Activated CD4-positive, alpha-beta T cell treated with anti-CD3 and anti-CD28 coated beads for 24 hours (primary cell): ENCODE results near the gene FAR1.

ENCODE experiments used
- DNase-seq, 2 donors: peaks; one replicate each; pipeline ENCODE4 v3.0.0-alpha.2; 2020; ENCODE audit warnings: low read depth in 2 of 2

Gene FAR1

DNA sequence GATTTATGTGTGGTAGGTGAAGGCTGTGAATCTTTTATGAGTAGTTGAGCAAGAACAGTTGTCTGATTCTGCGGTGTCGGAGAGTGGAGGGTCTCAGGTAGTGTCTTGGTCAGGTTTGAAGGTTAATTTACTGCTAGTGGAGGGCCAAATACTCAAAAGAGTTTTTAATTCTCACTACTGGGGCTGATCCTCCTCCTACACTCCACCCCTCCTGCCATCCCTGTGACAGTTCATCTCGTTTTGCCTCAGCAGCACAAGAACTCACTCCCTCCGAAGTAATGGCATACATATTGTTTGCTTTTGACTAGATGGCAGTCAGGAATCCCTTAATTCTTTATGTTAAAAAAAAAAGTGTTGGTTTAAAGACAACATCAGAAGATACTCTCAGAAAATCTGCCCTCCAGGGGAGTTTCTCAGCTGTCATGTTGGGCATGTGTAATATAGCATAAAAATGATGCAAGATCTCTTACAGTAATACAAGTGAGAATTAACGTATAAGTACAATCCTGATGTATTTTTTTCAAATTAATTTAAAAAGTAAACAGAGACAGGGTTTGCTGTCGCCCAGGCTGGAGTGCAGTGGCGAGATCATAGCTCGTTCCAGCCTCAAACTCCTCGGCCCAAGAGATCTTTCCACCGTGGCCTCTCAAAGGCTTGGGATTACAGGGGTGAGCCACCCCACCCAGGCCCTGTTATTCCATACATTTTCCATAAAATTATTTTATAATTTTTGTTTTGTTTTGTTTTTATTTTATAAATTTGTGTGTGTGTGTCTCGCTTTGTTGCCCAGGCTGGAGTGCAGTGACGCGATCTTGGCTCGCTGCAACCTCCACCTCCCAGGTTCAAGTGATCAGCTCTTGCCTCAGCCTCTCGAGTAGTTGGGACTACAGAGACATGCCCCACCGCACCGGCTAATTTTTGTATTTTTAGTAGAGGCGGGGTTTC lies 1.3 kb downstream of the FAR1 start:
- DNase-seq, result no peak

DNA sequence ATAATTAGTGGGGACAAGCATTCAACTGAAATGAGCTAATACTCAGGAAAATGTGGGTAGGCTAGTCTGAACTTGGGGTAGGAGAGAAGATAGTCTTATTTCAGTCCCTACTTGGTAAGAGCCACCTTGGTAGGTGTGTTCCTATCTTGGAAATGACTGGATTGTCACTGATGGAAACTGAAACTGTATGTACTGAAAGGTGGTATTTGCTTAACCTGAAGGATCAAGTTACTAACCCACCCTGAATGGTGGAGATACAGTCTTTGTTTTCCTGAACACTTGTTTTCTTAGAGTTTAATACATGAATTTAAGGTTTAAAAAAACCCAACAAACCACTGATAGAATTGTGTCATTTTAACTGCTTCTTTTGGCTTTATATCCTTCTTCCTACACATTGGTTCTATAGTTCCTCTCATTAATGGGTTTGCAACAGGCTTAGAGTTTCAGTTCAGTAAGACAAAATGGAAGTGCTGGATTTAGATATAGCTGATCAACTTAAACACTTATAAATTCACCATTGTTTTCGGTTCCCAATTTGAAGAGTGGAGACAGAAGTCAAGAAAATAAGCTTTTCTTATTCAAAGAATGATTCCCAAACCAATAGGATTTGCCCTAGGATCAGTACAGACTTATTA lies 4.2 kb downstream of the FAR1 start:
- DNase-seq, result no peak

DNA sequence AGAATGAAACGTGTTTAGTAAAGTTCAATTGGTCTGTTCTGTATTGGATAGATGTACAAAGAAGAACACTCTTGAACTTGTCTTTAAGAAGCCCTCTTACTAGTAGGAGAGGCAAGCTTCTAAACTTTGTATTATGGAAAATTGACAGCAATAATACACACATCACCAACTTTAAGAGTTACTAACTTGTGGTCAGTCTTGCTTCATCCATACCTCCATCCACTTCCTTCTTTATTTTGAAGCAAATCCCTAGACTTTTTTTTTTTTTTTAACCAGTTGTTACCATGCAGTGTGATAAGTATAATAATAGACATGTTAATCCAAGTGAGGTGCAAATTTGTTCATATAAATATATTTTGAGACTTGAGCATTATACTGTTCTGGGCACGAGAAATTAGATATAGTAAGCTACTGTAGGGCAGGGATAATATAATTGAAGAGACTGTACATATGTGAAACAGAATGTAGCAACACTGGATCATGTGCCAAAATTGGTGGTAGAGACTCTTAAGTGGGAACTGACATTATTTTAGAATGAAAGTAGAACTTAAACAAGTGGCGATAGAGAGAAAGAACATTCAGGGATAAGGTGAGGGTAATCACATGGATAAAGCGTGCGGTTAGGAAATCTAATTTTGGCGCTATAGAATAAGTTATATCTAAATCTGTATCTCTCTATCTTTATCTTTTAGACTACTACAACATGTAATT lies 6.5 kb downstream of the FAR1 start:
- no peak for DNase-seq

DNA sequence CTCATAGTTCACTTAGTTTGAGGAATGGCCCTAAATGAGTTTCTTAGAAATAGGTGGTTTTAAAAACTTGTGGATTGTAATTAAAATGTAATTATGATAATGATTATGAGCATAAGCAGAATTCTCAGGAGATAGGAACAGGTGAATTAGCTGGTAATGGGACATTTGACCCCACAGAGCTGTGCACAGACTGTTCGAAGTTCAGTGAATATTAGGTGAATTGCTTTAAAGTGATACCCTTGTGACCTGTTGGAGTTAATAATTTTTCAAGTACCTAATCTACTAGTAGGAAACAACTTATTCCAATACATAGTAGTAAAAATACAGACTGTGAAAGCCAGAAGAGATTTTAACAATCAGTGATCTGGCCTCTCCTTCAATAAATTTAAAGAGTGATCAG lies 8.1 kb downstream of the FAR1 start:
- DNase-seq, result no peak

DNA sequence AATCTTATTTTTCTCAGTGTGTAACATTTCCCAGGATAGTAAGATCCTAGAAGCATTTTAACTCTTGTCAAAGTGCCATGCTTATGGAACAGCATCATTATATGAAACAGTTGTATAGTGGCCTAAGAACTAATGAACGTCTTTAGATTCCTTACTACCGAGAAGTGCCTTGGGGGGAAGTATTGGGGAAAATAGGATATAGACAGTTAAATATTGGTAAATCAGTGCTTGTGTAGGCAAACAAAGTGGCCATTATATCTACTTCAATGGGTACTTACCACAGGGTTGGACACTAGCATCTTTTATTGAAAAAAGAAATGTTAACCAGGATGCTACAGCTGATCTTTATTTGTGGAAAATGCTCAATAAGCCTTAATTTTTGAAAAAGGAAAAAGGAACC lies 11.3 kb downstream of the FAR1 start:
- DNase-seq, result no peak

DNA sequence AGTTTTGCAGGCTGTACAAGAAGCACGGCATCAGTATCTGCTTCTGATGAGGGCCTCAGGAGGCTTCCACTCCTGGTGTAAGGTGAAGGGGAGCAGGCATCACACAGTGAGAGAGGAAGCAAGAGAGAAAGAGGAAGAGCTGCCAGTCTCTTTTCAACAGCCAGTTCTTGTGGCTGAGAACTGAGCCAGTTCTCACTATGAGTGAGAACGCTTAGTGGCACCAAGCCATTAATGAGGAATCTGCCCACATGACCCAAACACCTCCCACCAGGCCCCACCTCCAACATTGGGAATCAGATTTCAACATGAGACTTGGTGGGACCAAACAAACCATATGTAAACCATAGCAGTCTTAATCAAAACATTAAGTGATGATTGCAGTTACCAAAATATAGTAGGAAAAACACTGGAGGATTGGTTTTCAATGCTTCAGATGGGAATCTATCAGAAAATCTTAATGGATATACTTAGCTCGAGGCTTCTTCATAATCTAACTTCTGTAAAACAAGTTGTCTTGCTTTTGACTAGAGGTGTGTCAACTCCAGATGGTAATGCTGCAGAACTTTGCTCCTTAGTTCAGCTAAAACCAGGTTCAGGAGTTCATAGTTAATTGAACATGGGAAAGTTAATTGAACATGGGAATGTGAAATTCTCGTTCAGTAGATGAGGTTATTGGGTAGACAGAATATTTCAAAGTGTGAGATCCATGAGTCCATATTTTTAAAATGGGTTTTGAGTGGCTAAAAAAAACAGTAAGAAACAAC lies 12.2 kb downstream of the FAR1 start:
- no peak for DNase-seq

DNA sequence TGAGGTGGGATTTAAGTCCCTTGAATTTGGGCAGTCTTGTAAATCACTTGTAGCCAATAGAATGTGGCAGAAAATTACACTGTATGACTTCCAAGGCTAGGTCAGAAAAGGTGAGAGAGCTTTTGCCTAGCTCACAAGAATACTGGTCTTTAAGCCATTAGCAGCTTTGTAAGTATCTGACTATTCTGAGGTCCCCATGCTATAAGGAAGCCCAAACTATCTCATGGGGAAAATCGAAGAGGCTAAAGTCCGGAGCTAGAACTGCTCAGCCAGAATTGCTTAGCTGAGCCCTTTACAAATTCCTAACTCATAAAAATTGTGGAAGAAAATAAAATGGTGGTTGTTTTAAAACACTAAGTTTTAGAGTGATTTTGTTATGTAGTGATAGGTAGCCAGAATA lies 13.0 kb downstream of the FAR1 start:
- no peak for DNase-seq

DNA sequence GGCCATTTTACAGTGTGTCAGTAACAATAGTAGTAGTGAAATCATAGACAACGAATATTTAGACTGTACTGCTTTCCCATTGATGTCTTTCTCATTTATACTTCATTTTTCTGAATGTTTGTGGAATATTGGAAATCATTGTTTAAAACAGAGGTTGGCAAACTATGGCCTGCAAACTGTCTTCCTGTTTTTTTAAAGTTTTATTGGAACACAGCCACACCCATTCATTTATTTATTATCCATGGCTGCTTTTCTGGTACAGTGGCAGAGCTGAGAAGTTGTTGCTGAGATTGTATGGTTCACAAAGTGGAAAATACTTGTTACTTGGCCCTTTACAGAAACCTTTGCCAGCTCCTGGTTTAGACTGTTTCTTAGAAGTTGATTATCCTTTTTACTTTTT lies 13.7 kb downstream of the FAR1 start:
- DNase-seq, result no peak

- no peak for DNase-seq
Observed at GRCh38 chr11:13685461-13686108, 17.1 kb downstream of the FAR1 start.

- DNase-seq, result no peak
Observed at GRCh38 chr11:13686776-13687175, 18.3 kb downstream of the FAR1 start.

GRCh38 chr11:13687271-13687670 lies 18.8 kb downstream of the FAR1 start:
- DNase-seq, result no peak

GRCh38 chr11:13691286-13691899 lies 22.9 kb downstream of the FAR1 start:
- no peak for DNase-seq

- DNase-seq, result no peak
Observed at GRCh38 chr11:13692172-13692571, 23.7 kb downstream of the FAR1 start.

DNA sequence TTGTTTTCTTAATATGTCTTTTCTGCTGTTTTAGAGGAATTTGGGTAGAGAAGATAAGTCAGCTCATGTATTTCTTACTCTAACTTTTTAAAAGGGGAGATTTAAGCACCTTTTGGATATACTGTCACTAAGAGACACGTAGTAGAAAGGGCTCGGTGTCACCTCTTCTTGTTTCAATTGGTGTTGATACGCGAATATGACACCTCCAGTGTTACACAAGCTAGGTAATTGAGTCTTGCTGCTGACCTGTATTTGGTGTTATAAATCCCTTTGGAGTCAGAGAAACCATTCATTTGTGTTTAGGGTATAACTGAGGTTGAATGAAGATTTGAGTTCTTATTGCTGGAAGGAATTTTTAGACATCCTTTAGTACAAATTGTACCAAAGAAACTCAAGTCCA lies 25.6 kb downstream of the FAR1 start:
- DNase-seq, result no peak

DNA sequence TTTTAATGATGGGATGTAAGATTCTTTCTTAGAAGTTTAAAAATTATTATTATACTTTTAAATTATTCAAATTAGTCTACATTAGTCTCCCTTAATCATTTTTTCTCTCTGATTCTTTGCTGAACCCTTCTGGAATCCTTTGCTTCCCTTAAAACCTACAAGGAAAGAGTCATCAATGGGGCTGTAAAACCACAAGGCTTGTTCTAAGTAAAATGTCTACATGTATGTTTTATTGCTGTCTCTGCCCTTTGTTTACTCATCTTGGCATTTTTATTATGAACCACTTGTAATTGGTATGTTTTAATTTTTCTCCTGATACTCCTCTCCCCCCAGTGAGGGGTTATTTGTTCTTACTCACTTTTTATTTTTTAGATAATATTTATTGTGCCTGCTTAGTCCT lies 27.4 kb downstream of the FAR1 start:
- DNase-seq, result no peak

DNA sequence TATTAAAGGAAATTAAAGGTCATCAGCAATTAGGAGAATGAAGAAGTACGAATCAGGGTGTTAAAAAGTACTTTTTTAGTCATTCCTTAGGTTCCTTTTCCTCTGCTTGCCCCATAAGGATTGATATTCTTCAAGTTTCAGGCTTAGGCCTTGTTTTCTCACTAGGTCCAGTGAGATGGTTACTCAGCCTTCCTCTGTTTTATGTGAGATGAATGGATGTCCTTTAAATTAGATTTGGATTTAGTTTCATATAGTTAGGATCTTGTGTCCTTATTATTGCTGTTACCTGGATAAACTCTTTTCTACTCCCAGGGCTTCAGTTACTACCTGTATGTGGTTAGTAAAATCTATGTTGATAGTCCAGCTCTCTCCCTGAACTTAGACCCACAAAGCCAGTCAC lies 29.2 kb downstream of the FAR1 start:
- no peak for DNase-seq

GRCh38 chr11:13698132-13698531 lies 29.7 kb downstream of the FAR1 start:
- DNase-seq, result no peak

DNA sequence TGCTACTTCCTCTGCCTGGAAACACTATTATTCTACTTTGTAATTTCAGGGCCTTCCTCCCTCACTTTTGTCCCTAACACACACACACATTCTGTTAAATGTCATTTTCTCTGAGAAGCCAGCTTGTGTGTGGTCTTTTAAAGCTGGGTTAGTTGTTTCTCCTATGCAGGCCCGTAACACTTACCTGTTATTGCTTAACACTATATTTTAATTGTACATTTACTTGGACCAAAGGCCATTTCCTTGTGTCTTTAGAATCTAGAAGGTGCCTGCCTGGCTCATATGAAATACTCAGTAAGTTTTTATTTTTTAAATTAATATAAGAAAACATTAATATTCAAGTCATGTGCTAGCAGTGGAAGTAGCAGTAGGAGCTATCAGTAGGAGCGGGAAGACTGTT lies 30.6 kb downstream of the FAR1 start:
- DNase-seq, result no peak

DNA sequence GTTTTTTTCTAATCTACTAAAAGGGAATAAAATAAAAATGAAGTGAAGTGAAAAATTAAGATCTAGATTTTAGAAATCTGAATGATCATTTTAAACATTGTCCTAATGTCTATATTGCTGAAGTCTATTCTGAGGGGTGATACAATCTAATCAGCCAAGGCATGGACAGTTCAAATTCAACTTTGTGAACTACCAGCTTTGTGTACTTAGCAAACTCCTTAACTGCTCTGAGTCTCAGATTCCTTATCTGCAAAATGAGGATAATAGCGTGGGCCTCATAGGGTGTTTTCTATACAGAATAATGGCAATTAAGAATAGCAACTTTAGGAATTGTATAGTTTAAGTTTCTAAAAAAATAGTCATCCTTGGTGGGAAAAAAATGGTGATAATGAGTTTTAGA lies 31.4 kb downstream of the FAR1 start:
- DNase-seq, result no peak

DNA sequence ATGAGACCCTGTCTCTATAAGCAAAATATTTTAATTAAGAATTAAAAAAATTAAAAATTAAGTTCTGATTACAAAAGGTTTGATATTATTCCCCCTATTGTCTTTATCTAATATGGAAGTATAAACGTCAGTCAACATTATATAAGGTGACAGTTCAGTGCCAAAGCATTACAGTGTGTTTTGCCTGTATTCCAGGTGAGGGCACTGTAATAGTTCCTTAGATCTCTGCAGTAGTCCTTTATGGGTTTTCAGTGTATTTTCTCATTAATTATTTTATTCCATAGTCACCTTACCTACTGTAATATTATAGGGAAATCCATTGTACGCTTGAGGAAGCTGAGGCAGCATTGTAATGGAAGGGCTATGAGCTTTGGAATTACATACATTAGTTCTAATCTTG lies 33.0 kb downstream of the FAR1 start:
- no peak for DNase-seq

- no peak for DNase-seq
Observed at GRCh38 chr11:13702071-13702470, 33.6 kb downstream of the FAR1 start.
